B cell (primary cell): ENCODE results near the gene HOXC6. TPM values are rescaled to one million over a fixed set of nuclear protein-coding genes. Genes with fewer than 3 reads are reported as not detected.

Experiments used
- ATAC-seq: fragments of 200-7000 bp; cut with Tn5 transposase; one replicate; pipeline ENCODE4 v1.10.0; 2021; ENCODE audit warnings: low read depth, mild to moderate bottlenecking, moderate number of reproducible peaks, moderate library complexity
- CTCF ChIA-PET: fragments of 350-600 bp; sonication (Branson Sonifier 250); formaldehyde crosslinking; loops from one replicate; lab custom pipeline; 2021; ENCODE audit warnings: antibody characterized with exemption, inconsistent platforms; lab: Charles Lee
- POLR2A ChIA-PET: fragments of 350-600 bp; sonication (Branson Sonifier 250); formaldehyde crosslinking; loops from one replicate; lab custom pipeline; 2021; ENCODE audit warnings: antibody characterized with exemption; lab: Charles Lee
- DNase-seq: peaks from one replicate; pipeline ENCODE4 v3.0.0; 2013
- H2AFZ ChIP-seq: 2 replicates; pipeline ENCODE4 v1.6.1; 2012; ENCODE audit warnings: mild to moderate bottlenecking, low read depth, low read length; ENCODE audit not compliant: insufficient read depth, poor library complexity, severe bottlenecking
- H3K27ac ChIP-seq, 2 donors: 1 replicate in 1 of 2; 2 replicates in 1 of 2; pipeline ENCODE4 v1.5.1; 2012 to 2013; ENCODE audit warnings: low read length in 2 of 2, mild to moderate bottlenecking in 2 of 2, moderate library complexity in 1 of 2
- H3K27me3 ChIP-seq, 4 experiments: fragments of 200-600 bp in 1 of 4; sonication (generic) in 1 of 4; replicated peaks in 1 of 4; 1 replicate in 2 of 4; 2 replicates in 2 of 4; pipeline versions ENCODE4 v1.6.1 to v1.7.0; 2013 to 2016; ENCODE audit warnings: low read length in 3 of 4, mild to moderate bottlenecking in 2 of 4, mixed read lengths in 1 of 4, moderate library complexity in 1 of 4; ENCODE audit not compliant: insufficient read depth in 4 of 4, control insufficient read depth in 3 of 4; ENCODE audit errors: control extremely low read depth in 1 of 4
- H3K36me3 ChIP-seq, 2 experiments: replicated peaks in 1 of 2; 1 replicate in 1 of 2; 2 replicates in 1 of 2; pipeline versions ENCODE4 v1.6.1 to v1.7.1; 2013; ENCODE audit warnings: low read length in 1 of 2; ENCODE audit not compliant: insufficient read depth in 2 of 2, control insufficient read depth in 1 of 2; ENCODE audit errors: control extremely low read depth in 1 of 2, extremely low read depth in 1 of 2
- H3K4me1 ChIP-seq, 2 donors: fragments of 200-600 bp in 1 of 2; sonication (generic) in 1 of 2; 1 replicate in 1 of 2; 2 replicates in 1 of 2; pipeline versions ENCODE4 v1.5.1 to v1.6.1; 2013 to 2017; ENCODE audit warnings: low read length in 2 of 2; ENCODE audit not compliant: control insufficient read depth in 2 of 2, insufficient read depth in 2 of 2
- H3K4me2 ChIP-seq: replicated peaks from 2 replicates; pipeline ENCODE3; 2012; ENCODE audit warnings: mild to moderate bottlenecking, low read depth, low read length; ENCODE audit not compliant: poor library complexity, severe bottlenecking
- H3K4me3 ChIP-seq, 5 experiments: fragments of 200-600 bp in 1 of 5; sonication (generic) in 1 of 5; 1 replicate in 3 of 5; 2 replicates in 2 of 5; pipeline versions ENCODE4 v1.5.1 to v1.7.0; 2011 to 2016; ENCODE audit warnings: low read length in 4 of 5, mild to moderate bottlenecking in 4 of 5, low read depth in 2 of 5, control low read depth in 1 of 5, moderate library complexity in 1 of 5; ENCODE audit not compliant: insufficient read depth in 1 of 5; ENCODE audit errors: control extremely low read depth in 1 of 5, extremely low read depth in 1 of 5
- H3K79me2 ChIP-seq: fragments of 200-600 bp; sonication (generic); one replicate; pipeline ENCODE4 v1.6.0; 2016; ENCODE audit warnings: low read length; ENCODE audit not compliant: control insufficient read depth, insufficient read depth
- H3K9ac ChIP-seq: fragments of 200-600 bp; sonication (generic); 2 replicates; pipeline ENCODE4 v1.6.1; 2017; ENCODE audit warnings: mild to moderate bottlenecking, low read length, moderate library complexity
- H3K9me3 ChIP-seq, 3 donors: one replicate each; pipeline versions ENCODE4 v1.6.1 to v1.7.1; 2013; ENCODE audit warnings: low read length in 2 of 3; ENCODE audit not compliant: control insufficient read depth in 2 of 3, insufficient read depth in 1 of 3; ENCODE audit errors: control extremely low read depth in 1 of 3
- H4K20me1 ChIP-seq: 2 replicates; pipeline ENCODE4 v1.6.0; 2012; ENCODE audit warnings: mild to moderate bottlenecking, low read length; ENCODE audit not compliant: insufficient read depth, control insufficient read depth, poor library complexity, severe bottlenecking
- H3K27ac Mint-ChIP-seq: one replicate; pipeline ENCODE4 v1.8.0; 2021; ENCODE audit warnings: mixed read lengths
- H3K27me3 Mint-ChIP-seq: one replicate; pipeline ENCODE4 v1.8.0; 2021; ENCODE audit warnings: mixed read lengths
- H3K4me1 Mint-ChIP-seq: one replicate; pipeline ENCODE4 v1.8.0; 2021; ENCODE audit warnings: mixed read lengths
- H3K4me3 Mint-ChIP-seq: one replicate; pipeline ENCODE4 v1.8.0; 2021; ENCODE audit warnings: mixed read lengths
- H3K9me3 Mint-ChIP-seq: one replicate; pipeline ENCODE4 v1.8.0; 2022; ENCODE audit warnings: mixed read lengths; ENCODE audit not compliant: insufficient read depth
- EZH2 ChIP-seq: IDR thresholded peaks from 2 replicates; pipeline ENCODE4 v1.6.1; 2012; ENCODE audit warnings: borderline replicate concordance, low read depth, mild to moderate bottlenecking, moderate library complexity, low read length; ENCODE audit not compliant: insufficient read depth, poor library complexity, severe bottlenecking
- WGBS: methylation state at CpG from one replicate; pipeline ENCODE4 v1.1.5; 2013; ENCODE audit warnings: missing lambda C conversion rate; ENCODE audit not compliant: insufficient coverage; 5-methylcytosine and 5-hydroxymethylcytosine counted together
- intact Hi-C: fragments of 100-400 bp; cut with micrococcal nuclease; formaldehyde crosslinking; loops from one replicate; pipeline ENCODE4 v1.10.0; 2022
- polyA plus RNA-seq: library from polyadenylated mRNA; depleted of rRNA; stranded (reverse); fragments of >200 nt; gene quantifications from 2 replicates; pipeline ENCODE4 v1.2.3, GENCODE V29; 2012
- total RNA-seq, 2 donors: library from RNA; stranded (reverse); fragments of 120-200 nt in 1 of 2; gene quantifications; 1 replicate in 1 of 2; 2 replicates in 1 of 2; pipeline versions ENCODE4 v1.2.3 to v1.2.4, GENCODE V29; 2013 to 2022
- TF ChIP-seq, protein P1 (sequence below): fragments of 200-600 bp; IDR thresholded peaks from one replicate; pipeline ENCODE4 v1.8.0; 2022; ENCODE audit warnings: antibody characterized with exemption, mild to moderate bottlenecking

Gene HOXC6
- total and polyA plus RNA-seq, 2 donors (not counting 1 experiment from before 2014, with no cell fraction given) = not detected

DNA sequence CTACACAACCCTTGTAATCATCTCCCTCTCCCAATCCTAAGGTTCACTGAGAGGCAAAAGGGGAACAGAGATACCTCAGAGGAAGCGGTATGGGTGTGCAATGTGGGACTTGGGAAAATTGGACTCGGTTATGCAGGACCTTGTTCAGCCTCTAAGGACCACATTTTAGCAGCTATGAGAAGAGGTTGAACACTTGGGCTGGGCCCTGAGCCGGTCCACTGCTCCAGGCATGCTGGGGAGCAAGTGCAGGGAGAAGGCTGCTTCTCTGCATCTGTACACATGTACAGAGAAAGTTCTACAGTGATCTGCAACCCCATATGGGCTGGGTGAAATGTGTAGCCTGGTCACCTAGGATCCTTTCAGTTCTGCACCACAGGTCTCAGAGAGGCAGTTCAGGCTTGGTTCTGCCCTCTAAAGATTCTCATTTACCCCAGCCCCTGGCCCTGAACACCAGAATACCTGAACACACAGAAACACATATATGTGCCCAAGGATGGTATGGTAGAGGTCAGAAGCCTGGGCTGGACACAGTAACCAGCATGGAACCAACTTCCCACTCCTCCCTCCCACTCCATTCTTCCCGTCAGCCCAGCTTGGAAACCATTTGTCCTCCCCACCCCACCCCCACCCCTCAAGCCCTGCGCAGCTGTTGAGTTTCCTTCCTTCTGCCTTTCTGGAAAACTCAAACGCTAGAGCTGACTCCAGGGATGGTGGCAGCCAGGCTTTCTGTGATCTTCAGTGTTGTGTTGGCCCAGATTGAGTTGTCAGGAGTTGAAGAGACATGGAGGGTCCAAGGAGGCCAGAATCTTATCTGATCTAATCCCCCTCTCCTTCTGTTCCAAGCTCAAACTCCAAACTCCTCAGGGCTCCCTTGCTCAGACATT, 15.0 kb downstream of the HOXC6 start:
- Mint-ChIP-seq H3K27me3 (peaks cover 87% of the 10 kb centered on the region), H3K4me3 (no peak overlapping the region), H3K4me1 (peaks cover 9% of the 10 kb centered on the region), H3K9me3 (no peaks in the 10 kb centered on the region), H3K27ac (no peak overlapping the region)
- TF ChIP-seq, protein P1, sequence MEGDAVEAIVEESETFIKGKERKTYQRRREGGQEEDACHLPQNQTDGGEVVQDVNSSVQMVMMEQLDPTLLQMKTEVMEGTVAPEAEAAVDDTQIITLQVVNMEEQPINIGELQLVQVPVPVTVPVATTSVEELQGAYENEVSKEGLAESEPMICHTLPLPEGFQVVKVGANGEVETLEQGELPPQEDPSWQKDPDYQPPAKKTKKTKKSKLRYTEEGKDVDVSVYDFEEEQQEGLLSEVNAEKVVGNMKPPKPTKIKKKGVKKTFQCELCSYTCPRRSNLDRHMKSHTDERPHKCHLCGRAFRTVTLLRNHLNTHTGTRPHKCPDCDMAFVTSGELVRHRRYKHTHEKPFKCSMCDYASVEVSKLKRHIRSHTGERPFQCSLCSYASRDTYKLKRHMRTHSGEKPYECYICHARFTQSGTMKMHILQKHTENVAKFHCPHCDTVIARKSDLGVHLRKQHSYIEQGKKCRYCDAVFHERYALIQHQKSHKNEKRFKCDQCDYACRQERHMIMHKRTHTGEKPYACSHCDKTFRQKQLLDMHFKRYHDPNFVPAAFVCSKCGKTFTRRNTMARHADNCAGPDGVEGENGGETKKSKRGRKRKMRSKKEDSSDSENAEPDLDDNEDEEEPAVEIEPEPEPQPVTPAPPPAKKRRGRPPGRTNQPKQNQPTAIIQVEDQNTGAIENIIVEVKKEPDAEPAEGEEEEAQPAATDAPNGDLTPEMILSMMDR = no peak
- TF ChIP-seq EZH2 = no peak
- Histone ChIP-seq H3K9ac (no peak overlapping the region), H4K20me1 (no peaks in the 10 kb centered on the region), H2AFZ (no peak overlapping the region), H3K36me3 (no peaks in the 10 kb centered on the region), H3K4me2 (no peak overlapping the region), H3K4me3 (no peak overlapping the region), H3K27me3 (peaks cover 2 to 90% (median 69%) of the 10 kb centered on the region in 4 experiments), H3K27ac (no peak overlapping the region), H3K9me3 (peaks cover 0 to 20% (median 2%) of the 10 kb centered on the region in 3 donors), H3K4me1 (peaks cover 12 to 15% of the 10 kb centered on the region in 2 donors), H3K79me2 (no peaks in the 10 kb centered on the region)
- 41% methylated on average over 4 of the region's 6 CpGs for WGBS
- intact Hi-C loops = no loop called here
- no peak for DNase-seq
- ChIA-PET POLR2A (no interaction called here), CTCF (interaction anchor here (0.6 to 1.5 kb wide), 3 partner anchors 11 to 170 kb away, joined by 3 to 7 read pairs (median 5); partner anchors contain the start of gene HOXC5)
- no peak for ATAC-seq
